ENCODE measurements around the gene TNS1. TPM values are rescaled to one million over a fixed set of nuclear protein-coding genes. Genes with fewer than 3 reads are reported as not detected.
A peak's percentile ranks its signal among the peaks of the same experiment; 100 is the strongest.

TNS1 gene
- total RNA-seq, 2 donors from 2014 or later: 3.3 to 4.2 TPM

- no peak overlapping the region for H3K4me3 ChIP-seq (ENCODE audit: low read length)
- TF ChIP-seq CTCF (conservative IDR thresholded peaks at IDR 0.05): no peak
- H3K4me1 ChIP-seq (ENCODE audit: control insufficient read depth, insufficient read depth, low read length): no peaks in the 10 kb centered on the region
- no peaks in the 10 kb centered on the region for H3K27me3 ChIP-seq (ENCODE audit: control insufficient read depth, insufficient read depth, low read length, poor library complexity, severe bottlenecking)
- Mint-ChIP-seq H3K36me3 (ENCODE audit: low read depth) (no peaks in the 10 kb centered on the region), H3K4me3 (no peak overlapping the region), H3K9me3 (no peaks in the 10 kb centered on the region), H3K27ac (no peak overlapping the region), H3K27me3 (ENCODE audit: insufficient read depth) (peaks cover 3% of the 10 kb centered on the region), H3K4me1 (peaks cover 8% of the 10 kb centered on the region)
- WGBS, 2 experiments (ENCODE audit: insufficient coverage in 1 of 2, insufficient read length in 1 of 2): 73% methylated on average over 7 of the region's 8 CpGs; no CpG with 5 or more reads in 1 of the 2 experiments
- H3K27ac ChIP-seq (ENCODE audit: low read depth, low read length): no peak overlapping the region
- no peak overlapping the region for H3K9ac ChIP-seq (ENCODE audit: extremely low read depth, low read length, poor library complexity, severe bottlenecking)
- peak; percentile 67 for DNase-seq
- no peaks in the 10 kb centered on the region for H3K36me3 ChIP-seq (ENCODE audit: control insufficient read depth, insufficient read depth, low read length)
- no peaks in the 10 kb centered on the region for H3K9me3 ChIP-seq (ENCODE audit: control insufficient read depth, low read length)
These were observed 7.0 kb downstream of the TNS1 start for GRCh38 chr2:217995731-217996231.

GRCh38 chr2:217994776-217995274 is 8.0 kb downstream of the TNS1 start:
- Mint-ChIP-seq H3K27ac (no peak overlapping the region), H3K27me3 (ENCODE audit: insufficient read depth) (peaks cover 3% of the 10 kb centered on the region), H3K36me3 (ENCODE audit: low read depth) (no peaks in the 10 kb centered on the region), H3K4me1 (peaks cover 8% of the 10 kb centered on the region), H3K9me3 (no peaks in the 10 kb centered on the region), H3K4me3 (no peak overlapping the region)
- H3K27ac ChIP-seq (ENCODE audit: low read depth, low read length): no peak overlapping the region
- no peaks in the 10 kb centered on the region for H3K27me3 ChIP-seq (ENCODE audit: control insufficient read depth, insufficient read depth, low read length, poor library complexity, severe bottlenecking)
- H3K9ac ChIP-seq (ENCODE audit: extremely low read depth, low read length, poor library complexity, severe bottlenecking): no peak overlapping the region
- H3K4me1 ChIP-seq (ENCODE audit: control insufficient read depth, insufficient read depth, low read length): no peaks in the 10 kb centered on the region
- 93 to 100% methylated on average over 2 to 4 of the region's 4 CpGs for WGBS, 2 experiments (ENCODE audit: insufficient coverage in 1 of 2, insufficient read length in 1 of 2)
- H3K4me3 ChIP-seq (ENCODE audit: low read length): no peak overlapping the region
- no peak for DNase-seq
- no peak for TF ChIP-seq CTCF (conservative IDR thresholded peaks at IDR 0.05)
- H3K36me3 ChIP-seq (ENCODE audit: control insufficient read depth, insufficient read depth, low read length): no peaks in the 10 kb centered on the region
- H3K9me3 ChIP-seq (ENCODE audit: control insufficient read depth, low read length): no peaks in the 10 kb centered on the region

- no peak overlapping the region for H3K27ac Mint-ChIP-seq
- H3K27ac ChIP-seq (ENCODE audit: low read depth, low read length): no peak overlapping the region
These were observed 8.9 kb downstream of the TNS1 start for GRCh38 chr2:217993817-217994463.

More at GRCh38 chr2:217993817-217994463, 8.9 kb downstream of the TNS1 start:
- Histone ChIP-seq H3K4me3 (ENCODE audit: low read length) (no peak overlapping the region), H3K9me3 (ENCODE audit: control insufficient read depth, low read length) (no peaks in the 10 kb centered on the region), H3K4me1 (ENCODE audit: control insufficient read depth, insufficient read depth, low read length) (no peaks in the 10 kb centered on the region), H3K9ac (ENCODE audit: extremely low read depth, low read length, poor library complexity, severe bottlenecking) (no peak overlapping the region), H3K36me3 (ENCODE audit: control insufficient read depth, insufficient read depth, low read length) (no peaks in the 10 kb centered on the region), H3K27me3 (ENCODE audit: control insufficient read depth, insufficient read depth, low read length, poor library complexity, severe bottlenecking) (no peaks in the 10 kb centered on the region)
- Mint-ChIP-seq H3K27me3 (ENCODE audit: insufficient read depth) (peaks cover 5% of the 10 kb centered on the region), H3K36me3 (ENCODE audit: low read depth) (no peaks in the 10 kb centered on the region), H3K4me3 (no peak overlapping the region), H3K4me1 (peaks cover 8% of the 10 kb centered on the region), H3K9me3 (no peaks in the 10 kb centered on the region)
- peak; percentile 92 for DNase-seq
- 63 to 75% methylated on average over 2 to 6 of the region's 6 CpGs for WGBS, 2 experiments (ENCODE audit: insufficient coverage in 1 of 2, insufficient read length in 1 of 2)
- TF ChIP-seq CTCF (conservative IDR thresholded peaks at IDR 0.05): peak; percentile 90
